Activated CD4-positive, alpha-beta T cell treated with anti-CD3 and anti-CD28 coated beads, Interleukin-2, Interleukin-6, amounts not matched to agents 100 ng/mL and 50 ng/mL, durations not matched to agents 16 hours and 8 hours (primary cell): ENCODE results near the gene ZNF253.
"Not testable (repeated sequence)": the region's sequence is repeated elsewhere in the genome, so short reads cannot be mapped to it uniquely, and the experiment has no call there.

Experiments
- DNase-seq: peaks from one replicate; pipeline ENCODE4 v3.0.0-alpha.2; 2020

The ZNF253 gene

DNA sequence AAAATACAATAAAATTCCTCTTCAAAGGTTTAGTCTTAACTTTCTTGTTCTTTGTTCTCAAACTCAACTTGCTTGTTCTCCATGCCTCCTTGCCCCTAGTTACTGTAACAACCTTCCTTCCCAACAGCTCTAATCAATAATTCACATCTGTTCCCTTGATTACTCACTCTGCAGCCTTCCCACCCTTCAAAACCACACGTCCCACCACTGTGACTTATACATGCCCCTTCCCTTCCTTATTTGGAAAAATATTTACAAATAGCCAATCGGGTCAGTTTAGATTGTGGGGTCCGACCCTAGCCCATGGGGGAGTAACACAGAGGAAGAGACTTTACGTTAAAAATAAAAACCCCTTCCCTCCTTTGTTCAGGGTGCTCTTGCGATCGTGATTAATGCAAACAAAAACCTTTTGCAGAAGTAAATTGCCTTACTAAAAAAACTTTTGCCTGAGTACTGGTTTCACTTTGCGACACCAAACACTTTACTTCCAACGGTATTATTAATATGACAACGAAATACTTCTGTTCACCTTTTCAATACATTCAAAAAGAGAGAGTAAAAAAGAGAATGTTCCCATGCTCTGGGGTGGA, 34.6 kb downstream of the ZNF253 start:
- no peak for DNase-seq

DNA sequence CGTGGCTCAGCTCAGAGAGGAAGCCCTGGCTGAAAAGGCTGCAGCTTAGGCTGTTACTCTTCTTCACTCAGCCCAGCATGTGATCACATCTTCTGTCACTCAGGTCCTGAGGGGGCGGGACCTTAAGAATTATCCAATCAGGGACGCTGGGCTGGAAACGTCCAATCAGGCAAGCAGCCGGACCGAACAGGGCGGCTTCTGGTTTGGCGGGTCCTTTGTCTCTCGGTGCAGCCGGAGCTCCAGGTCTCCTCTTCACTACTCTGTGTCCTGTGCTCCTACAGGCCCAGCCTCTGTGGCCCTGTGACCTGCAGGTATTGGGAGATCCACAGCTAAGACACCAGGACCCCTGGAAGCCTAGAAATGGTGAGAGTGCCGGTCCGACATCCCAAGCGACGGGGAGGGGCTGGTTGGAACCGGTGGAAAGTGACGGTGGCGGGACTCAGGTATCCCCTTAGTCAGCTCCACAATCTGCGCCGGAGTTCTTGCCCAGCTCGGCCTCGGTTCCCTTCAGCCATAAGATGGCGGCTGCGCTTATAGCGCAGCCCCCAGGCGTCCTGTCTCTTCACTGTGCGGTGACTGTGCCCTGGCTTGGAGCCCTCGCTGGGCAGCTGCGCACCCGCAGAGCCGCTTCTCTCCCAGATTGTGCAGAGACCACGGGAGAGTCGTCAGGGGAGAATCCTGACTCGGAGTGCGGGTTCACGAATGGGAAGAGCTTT, 35.2 kb downstream of the ZNF253 start, which contains the start of gene ZNF93:
ZNF93 (plus strand) TSS at position 218 of the 716 bp plus-strand sequence; CDS start at position 361, 143 bp downstream.
- DNase-seq, result peak; percentile 89

DNA sequence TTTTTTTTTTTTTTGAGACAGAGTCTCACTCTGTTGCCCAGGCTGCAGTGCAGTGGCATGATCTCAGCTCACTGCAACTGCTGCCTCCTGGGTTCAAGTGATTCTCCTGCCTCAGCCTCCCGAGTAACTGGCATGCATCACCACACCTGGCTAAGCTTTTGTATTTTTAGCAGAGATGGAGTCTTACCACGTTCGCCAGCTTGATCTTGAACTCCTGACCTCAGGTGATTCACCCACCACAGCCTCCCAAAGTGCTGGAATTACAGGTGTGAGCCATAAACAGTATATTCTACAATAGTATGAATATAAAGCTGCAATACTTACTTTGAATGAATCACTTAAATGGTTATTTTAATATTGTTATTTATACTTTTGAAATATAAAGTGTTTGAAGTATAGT, 41.9 kb downstream of the ZNF253 start:
- DNase-seq, result not testable (repeated sequence)

DNA sequence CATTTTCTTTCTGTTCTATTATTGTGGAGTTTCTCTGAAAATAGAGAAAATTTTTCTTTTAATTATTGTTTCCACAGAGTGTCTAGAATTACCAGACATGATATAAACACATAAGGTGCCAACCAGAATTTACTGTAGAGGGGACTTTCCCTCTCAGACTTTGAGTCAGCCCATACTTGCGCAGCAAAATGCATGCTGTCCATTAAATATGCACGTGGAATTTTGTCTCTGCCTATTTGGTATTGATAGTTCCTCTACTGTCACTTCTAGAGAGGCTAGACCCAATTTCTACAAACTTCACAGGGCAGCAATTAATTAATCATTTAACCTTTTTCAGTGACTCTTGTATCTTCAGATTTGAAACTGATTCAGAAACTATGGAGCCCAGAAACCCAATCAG, 44.0 kb downstream of the ZNF253 start:
- DNase-seq, result no peak

DNA sequence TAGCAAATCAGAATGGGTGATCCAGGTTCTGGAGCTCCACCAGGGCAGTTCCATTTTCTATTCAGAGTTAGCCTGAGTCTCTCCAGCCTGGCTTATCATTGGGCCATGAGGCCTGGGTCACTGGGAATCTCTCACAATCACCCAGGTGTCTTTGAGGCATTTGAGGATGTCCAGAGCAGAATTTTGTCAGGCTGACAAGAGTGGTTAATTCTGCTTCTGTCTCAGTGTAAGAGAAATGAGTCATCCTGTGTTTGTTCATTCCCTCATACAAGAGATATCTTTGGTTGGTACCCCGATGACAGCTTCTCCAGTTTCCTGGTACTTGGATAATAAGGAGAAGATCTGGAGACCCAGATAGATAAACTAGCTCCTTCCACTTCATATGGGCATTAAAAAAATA, 45.5 kb downstream of the ZNF253 start:
- DNase-seq, result no peak

DNA sequence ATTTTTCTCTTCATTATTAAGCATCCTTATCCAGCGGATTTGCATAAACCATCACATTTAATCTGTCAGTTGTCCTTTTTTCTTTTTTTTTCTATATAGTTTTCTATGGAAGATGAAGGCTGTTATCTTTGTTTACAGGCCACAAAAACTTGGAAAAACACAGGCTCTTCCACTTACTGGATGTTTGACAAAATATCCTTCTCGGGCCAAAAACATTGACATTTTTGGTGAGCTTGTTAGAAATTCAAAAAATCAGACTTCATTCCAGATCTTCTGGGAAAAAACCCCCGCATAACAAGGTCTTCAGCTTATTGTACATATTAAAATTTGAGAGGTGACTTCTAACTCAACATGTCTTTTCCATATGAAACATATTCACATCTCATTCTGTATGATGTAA, 48.9 kb downstream of the ZNF253 start:
- DNase-seq, result no peak

DNA sequence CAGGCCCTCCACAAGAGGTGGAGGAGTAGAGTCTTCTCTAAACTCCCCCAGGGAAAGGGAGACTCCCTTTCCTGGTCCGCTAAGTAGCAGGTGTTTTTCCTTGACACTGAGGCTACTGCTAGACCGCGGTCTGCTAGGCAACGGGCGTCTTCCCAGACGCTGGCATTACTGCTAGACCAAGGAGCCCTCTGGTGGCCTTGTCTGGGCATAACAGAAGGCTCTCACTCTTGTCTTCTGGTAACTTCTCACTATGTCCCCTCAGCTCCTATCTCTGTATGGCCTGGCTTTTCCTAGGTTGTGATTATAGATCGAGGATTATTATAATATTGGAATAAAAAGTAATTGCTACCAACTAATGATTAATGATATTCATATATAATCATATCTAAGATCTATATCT, 64.7 kb downstream of the ZNF253 start:
- peak; percentile 3 for DNase-seq

DNA sequence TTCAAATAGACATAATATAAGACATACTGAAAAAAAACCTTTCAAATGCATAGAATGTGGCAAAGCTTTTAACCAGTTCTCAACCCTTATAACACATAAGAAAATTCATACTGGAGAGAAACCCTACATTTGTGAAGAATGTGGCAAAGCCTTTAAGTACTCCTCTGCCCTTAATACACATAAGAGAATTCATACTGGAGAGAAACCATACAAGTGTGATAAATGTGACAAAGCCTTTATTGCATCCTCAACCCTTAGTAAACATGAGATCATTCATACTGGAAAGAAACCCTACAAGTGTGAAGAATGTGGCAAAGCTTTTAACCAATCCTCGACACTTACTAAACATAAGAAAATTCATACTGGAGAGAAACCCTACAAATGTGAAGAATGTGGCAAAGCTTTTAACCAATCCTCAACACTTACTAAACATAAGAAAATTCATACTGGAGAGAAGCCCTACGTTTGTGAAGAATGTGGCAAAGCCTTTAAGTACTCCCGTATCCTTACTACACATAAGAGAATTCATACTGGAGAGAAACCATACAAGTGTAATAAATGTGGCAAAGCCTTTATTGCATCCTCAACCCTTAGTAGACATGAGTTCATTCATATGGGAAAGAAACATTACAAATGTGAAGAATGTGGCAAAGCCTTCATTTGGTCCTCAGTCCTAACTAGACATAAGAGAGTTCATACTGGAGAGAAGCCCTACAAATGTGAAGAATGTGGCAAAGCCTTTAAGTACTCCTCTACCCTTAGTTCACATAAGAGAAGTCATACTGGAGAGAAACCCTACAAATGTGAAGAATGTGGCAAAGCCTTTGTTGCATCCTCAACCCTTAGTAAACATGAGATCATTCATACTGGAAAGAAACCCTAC, 68.0 kb downstream of the ZNF253 start:
- not testable (repeated sequence) for DNase-seq

DNA sequence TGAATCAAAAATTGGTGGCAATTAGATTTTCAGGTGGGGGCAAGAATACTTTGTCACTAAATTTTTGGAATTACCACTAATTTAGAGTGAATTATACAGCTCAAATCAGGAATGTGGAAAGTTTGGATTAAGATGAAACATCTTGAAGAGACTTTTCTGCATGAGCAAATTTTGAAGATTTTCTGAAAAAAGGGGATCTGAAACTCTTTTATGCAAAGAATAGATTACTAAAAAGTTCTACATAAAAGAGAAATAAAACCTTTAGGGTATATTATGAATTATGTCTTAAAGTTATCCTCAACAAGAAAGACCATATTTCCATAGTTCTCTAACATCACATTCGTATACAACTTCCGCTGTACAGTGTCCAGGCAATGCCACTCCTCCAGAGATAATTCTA, 71.7 kb downstream of the ZNF253 start:
- DNase-seq, result no peak

DNA sequence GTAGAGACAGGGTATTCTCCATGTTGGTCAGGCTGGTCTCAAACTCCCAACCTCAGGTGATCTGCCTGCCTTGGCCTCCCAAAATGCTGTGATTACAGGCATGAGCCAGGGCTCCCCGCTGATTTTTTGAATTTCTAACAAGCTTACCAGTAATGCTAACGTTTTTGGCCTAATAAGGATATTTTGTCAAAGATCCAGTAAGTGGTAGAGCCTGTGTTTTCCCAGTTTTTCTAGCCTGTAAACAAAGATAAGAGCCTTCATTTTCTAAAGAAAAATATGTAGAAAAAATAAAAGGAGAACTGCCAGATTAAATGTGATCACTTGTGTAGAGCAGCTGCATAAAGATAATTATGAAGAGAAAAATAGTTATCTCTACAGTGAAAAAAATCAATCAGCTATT, 72.8 kb downstream of the ZNF253 start:
- no peak for DNase-seq

DNA sequence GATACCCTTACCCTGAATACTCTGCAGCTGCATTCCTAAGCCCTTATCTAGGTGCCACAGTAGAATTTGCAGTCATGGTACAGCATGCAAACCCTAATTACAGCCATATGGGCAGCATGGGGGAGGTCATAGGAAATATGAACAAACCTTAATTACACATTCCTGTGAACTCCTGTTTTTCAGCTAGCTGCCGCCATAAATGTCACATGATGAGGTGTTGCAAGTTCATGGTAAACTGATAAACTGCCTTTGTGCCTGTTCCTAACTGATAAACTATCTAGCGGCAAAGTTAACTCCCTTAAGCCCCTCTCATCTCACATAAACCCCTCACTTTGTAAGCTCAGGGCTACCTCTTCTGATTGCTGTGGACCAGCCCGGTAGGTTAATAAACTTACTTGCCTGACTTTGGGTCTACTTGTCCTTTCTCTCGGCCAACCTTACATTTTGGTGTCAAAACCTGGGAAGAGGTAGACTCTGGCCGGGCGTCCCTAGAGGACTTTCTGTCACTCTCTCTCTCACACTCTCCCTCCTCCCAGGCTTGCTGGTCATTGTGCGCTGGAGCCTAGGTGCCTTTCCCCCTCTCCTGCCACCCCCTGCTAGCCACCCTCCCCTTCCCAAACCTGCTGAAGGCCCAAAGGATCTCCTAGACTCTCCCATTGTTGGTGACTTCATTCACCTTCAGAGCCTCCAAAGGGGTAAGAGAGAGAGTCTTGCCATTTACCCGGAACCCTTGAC, 78.3 kb downstream of the ZNF253 start:
- DNase-seq, result no peak
